GM13977 (cell line): ENCODE data around the gene CARD19.

ENCODE experiments used
- DNase-seq: peaks from one replicate; pipeline ENCODE4 v3.0.0; 2012; ENCODE audit warnings: low spot score
- in situ Hi-C: fragments of 300-500 bp; cut with MboI; formaldehyde crosslinking; loops from one replicate; pipeline ENCODE4 v1.12.0; 2022; ENCODE audit warnings: low sequenced_read_pairs, low pct_unique_long_range_greater_than_20kb, mixed read lengths, inconsistent platforms; ENCODE audit not compliant: unreplicated experiment
- TF ChIP-seq, protein P1 (sequence below): IDR thresholded peaks from 2 replicates; pipeline ENCODE4 v1.5.1; 2012; ENCODE audit warnings: mild to moderate bottlenecking, control low read depth; ENCODE audit not compliant: insufficient read depth; ENCODE audit errors: extremely low read depth, missing control alignments

The CARD19 gene

DNA sequence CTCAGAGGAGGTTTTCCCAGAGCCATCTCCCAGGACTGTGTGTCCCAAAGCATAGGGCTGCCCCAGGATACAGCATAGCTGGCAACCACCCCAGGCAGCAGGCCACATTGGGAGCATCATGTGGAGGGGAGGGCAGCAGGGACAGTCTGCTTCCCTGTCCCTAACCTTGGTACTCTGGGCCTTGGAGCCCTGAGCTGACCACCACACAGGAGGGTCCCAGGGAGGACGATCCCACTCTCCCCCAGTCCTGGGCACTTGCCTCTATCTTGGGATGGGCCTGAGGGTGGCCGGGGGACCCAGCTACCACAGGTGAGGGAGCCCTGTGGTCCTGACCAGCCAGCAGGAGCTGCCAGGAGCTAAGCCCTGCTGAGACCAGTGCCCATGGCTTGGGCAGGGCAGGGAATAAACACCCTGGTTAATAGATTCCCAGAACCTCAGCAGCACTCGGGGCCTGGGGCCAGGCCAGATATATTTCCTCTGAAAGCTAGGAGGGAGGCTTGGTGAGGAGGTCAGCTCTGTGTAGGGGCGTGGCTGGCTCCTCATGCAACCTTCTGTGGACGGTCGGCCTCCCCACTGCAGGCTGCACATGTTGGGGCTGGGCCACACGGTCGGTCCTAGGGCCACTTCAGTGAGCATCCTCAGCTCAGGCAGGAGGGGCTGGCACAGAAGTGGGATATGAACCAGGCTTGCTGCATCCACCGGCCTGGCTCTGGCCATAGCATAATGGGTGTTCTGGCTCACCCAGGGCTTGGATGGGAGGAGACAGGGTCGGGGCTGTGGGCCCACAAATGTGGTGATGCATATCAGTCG is 33.9 kb downstream of the CARD19 start:
- DNase-seq = no peak
- TF ChIP-seq, protein P1, sequence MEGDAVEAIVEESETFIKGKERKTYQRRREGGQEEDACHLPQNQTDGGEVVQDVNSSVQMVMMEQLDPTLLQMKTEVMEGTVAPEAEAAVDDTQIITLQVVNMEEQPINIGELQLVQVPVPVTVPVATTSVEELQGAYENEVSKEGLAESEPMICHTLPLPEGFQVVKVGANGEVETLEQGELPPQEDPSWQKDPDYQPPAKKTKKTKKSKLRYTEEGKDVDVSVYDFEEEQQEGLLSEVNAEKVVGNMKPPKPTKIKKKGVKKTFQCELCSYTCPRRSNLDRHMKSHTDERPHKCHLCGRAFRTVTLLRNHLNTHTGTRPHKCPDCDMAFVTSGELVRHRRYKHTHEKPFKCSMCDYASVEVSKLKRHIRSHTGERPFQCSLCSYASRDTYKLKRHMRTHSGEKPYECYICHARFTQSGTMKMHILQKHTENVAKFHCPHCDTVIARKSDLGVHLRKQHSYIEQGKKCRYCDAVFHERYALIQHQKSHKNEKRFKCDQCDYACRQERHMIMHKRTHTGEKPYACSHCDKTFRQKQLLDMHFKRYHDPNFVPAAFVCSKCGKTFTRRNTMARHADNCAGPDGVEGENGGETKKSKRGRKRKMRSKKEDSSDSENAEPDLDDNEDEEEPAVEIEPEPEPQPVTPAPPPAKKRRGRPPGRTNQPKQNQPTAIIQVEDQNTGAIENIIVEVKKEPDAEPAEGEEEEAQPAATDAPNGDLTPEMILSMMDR = no peak
- in situ Hi-C loops = no loop called here

DNA sequence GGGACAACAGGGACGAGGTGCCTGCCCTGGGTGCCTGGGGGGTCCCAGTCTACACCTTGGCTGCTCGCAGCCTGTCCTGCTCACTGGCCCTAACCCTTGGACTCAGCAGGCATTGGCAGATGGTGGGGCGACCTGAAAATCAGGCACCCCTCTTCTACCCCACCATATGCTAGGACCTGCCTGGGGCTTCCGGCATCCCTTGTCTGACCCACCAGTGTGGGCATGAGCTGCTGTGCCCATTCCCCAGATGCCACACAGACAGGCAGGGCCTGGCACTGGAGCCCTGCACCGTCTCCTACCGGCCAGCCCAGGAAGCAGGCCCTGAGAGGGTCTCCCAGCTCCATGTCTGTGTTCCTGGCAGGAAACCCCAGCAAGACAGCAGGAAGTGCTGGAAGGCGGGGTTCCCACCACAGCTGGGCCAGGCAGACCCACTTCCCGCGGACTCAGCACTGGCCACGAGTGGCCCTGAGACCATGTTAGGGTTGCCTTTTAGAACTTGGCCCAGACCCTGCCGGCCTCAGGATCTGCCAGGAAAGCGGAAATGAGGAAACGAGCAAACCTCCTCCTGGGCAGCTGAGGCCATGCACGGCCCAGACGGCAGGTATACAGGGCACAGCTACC is 35.0 kb downstream of the CARD19 start:
- TF ChIP-seq, protein P1 = no peak
- in situ Hi-C loops = no loop called here
- DNase-seq = no peak

DNA sequence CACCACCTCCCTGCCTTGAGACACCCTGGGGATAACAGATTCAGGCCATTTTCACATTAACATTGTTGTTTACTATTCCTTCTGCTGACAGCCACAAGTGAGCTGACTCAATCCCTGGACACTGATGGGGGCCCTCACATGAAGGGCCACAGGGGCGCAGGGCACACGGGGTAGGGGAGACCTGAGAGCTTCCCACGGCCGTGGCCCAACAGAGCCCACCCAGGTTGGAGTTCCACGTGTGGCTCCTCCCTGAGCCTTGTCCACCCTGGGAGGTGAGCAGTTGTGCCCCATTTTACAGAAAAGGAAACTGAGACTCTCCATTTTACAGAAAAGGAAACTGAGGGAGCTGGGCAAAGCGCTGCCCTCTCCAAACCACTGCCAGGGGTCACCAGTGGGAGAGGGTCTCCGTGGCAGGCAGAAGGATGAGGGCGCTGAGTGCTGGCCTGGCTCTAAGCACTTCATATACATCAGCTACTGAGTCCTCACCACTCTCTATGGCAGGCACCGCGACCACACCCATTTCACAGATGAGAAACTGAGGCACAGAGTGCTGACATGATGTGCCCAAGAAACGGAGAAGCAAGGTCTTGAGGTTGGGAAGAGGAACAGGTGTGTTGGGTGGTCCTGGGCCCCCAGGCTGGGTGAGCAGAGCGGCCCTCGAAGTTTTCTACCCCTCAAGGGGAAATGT is 35.7 kb downstream of the CARD19 start:
- TF ChIP-seq, protein P1 = no peak
- DNase-seq = no peak
- in situ Hi-C loops = no loop called here

DNA sequence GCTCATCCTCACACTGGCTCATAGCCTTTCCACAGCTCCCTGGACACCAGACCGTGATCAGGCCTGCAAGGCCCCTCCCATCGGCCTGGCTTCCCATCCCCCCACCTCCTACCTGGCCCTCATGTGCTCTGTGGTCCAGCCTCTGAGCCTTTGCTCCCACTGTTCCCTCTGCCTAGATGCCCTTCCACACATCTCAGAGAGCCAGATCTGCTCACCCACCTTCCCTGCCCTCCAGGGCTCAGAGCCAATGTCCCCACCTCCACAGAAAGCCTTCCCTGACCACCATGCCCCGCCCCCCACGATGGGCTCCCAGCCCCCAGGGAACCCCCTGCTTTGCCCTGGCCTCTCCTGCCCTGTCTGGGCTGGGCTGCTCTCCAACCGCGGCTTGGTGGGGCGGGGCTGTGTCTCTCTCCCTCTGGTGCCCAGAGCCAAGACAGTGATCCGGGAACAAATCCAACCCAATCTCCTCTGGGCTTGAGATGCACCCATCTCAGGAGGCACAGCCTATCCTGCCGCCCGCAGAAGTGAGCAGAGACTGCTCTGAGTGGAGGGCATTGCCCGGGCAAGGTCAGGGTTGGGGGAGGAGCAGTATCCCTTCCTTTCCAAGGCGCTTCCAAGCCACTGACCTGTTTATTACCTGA is 36.4 kb downstream of the CARD19 start:
- in situ Hi-C loops = no loop called here
- TF ChIP-seq, protein P1 = no peak

DNA sequence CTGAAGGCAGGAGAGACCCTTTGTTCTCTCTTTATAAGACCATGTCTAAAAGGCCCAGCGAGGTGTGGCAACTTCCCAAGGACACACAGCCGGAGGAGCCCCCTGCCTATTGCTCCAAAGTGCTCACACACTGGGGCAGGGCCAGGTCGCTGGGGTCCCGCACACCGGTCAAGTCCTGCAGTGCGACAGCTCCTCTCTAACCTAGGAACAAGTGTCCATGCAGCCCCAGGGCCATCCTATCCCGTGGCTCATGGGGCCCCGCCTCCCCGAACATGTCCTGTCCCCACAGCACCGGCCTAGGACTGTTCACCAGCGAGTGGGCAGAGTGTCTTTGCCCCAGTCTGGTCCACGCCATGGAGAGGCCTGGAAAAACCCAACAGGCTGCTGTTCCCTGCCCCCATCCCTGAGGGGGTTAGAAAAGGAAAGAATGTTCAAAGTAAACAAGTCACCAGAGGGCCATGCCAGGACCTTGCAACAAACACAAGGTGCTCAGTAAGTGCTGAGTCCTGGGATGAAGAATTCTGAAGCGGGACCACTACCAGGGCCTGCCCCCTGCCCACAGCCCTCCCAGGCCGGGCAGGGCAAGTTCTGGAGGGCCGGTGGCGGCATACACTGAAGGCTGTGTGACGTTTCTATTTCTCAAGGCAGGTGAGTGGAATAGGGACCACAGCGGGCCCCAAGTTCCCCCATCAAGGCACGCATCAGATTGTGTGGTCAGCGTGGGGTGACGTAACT is 37.1 kb downstream of the CARD19 start:
- TF ChIP-seq, protein P1 = no peak
- in situ Hi-C loops = no loop called here
- DNase-seq = no peak

More for the DNA sequence above, 36.4 kb downstream of the CARD19 start:
- no peak for DNase-seq

DNA sequence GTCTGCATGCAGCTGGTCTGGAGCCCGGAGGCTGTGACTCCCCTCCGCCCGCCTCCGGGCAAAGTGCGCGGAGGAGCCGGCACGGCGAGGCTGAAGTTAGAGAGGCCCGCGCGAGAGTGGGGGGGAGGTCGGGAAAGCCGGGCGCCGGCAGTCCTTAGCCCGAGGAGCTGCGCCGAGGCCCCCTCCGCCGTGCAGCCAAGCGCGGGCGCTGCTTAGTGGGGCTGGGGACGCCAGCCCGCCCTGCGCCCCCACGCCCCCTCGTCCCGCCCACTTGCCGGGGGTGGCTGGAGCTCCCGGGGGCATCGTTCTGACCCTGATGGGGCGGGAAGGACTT is 37.6 kb downstream of the CARD19 start:
- TF ChIP-seq, protein P1 = no peak
- peak; percentile 89 for DNase-seq
- in situ Hi-C loops = no loop called here
